NCI-H1694 (cell line): ENCODE data around the gene INAFM2.

Experiments
- DNase-seq: peaks from one replicate; lab custom pipeline; 2025; lab: John Stamatoyannopoulos, UW

The INAFM2 gene

GRCh38 chr15:40323239-40323952 is at the start of gene INAFM2:
INAFM2 (plus strand) TSS chr15:40323692; CDS start chr15:40324056, 364 bp downstream.
- peak; percentile 82 for DNase-seq

- DNase-seq = peak; percentile 77
Observed at GRCh38 chr15:40274350-40275274, 48.9 kb upstream of the INAFM2 start.

GRCh38 chr15:40275523-40275922 is 48.0 kb upstream of the INAFM2 start:
- no peak for DNase-seq

- DNase-seq = no peak
Observed at GRCh38 chr15:40275954-40276353, 47.5 kb upstream of the INAFM2 start.

- peak; percentile 29 for DNase-seq
Observed at GRCh38 chr15:40276927-40277326, 46.6 kb upstream of the INAFM2 start.

GRCh38 chr15:40277471-40277870 is 46.0 kb upstream of the INAFM2 start:
- DNase-seq = no peak

- DNase-seq = no peak
Observed at GRCh38 chr15:40278026-40278425, 45.5 kb upstream of the INAFM2 start.

DNA sequence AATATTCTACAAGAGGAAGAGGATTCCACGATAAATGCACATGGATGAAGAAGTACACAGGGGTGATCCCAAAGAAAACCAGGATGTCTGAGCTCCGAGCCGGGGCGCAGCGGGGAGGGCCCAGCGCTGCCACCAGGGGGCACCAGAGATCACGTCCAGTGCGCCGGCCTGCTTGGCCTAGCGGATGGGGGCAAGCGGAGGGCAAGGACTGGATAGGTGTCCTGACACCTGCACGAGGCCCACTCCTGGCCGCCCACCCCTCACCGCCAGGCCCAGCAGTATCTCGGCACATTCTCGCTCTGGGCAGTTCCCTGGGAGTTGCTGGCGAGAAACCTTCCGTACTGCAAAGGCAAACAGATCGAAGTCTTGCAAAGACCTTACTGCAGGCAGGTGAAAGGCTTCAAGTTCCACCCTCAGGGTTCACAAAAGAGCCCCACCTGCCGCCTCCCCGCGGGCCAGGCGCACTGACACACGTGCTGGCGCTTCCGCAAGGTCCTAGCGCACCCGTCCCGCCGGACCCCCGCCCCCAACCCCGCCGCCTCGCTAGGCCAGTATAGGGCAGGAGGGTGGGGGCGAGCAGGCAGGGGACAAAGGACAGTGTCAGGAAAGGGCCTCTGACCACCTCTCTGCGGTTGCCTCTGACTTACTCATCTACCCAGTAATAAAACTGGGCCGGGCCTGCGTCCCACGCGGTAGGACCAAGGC is 43.9 kb upstream of the INAFM2 start:
- peak; percentile 22 for DNase-seq

DNA sequence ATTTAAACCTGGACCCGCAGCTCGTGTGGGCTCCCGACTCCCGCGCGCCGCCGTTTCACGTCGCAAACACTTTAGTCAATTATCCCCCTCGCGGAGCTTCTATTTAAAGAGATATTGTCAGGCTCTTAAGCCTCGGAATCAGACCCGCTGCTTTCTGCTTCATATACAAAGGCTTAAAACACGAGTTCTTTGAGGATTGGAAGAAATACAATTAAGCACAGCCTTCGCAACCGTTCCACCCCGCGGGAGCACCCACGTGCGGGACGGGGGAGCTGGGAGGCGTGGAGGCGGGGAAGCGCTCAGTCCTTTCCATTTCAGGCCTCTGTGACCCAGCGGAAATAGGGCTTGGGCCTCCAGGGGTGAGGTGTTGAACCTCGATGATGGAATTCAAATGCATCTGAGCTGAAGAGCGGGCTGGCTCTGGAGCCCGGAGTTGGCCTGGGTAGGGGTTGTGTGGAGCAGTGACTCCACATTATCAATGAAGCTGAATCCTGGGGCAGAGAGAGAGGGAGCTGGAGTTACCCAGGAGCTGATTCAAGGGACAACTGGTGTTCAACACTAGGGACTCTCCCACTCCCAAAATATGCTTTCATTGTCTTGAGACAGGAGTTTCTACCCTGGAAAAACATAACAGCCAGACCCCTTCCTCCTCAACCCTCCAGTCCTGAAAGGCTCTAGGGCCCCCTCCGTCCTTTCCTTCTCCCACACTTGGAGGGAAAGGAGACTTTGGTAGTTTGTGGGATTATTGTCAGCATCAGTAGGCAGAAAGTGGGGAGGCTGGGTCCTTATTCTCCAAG is 43.0 kb upstream of the INAFM2 start:
- no peak for DNase-seq

GRCh38 chr15:40281057-40281800 is 42.3 kb upstream of the INAFM2 start:
- no peak for DNase-seq

DNA sequence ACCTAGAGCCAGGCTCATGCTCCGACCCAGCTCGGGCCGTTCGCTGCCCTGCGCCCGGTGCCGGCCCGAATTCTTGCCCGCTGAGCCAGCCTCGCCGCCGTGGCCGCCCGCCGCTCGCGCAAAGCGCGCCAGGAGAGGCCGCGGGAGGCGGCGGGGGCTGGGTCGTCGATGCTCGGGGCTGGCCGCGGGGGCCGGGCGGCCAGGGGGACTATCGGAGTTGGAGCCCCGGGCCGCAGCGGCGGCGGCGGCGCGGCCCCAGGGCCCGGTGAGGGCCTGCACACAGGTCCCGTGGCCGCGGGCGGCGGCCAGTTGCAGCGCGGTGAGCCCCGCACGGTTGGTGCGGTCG is 41.7 kb upstream of the INAFM2 start:
- DNase-seq = no peak

DNA sequence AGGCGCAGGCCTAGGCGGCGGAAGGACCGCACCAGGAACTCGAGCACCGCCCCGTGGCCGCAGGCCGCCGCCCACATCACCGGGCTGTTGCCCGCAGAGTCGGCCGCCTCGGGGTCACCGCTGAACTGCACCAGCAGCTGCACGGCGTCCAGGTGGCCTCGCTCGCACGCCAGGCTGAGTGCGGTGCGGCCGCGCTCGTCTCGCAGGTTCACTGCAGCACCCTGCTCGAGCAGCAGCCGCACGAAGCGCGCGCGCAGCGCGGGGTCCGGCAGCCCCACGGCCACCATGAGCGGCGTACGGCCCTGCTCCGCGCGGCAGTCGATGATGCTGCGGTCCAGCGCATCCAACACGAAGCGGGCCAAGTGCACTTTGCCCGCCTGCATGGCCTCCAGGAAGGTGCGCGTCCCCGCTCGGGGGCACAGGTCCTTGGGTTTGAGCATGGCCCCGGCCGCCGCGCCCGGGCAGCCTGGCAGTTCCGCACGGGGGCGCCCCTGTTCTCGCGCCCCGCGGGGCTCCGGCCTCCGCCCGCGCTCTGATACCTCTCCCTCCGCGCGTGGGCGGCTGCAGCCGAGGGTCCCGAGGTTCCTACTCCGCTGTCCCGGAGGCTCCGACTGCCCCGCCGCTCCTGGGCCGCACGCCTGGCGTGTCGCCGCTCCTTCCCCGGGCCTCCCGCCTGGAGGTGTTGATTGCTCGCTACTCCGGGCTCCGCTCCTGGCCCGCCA is 41.2 kb upstream of the INAFM2 start:
- no peak for DNase-seq

GRCh38 chr15:40282869-40283614 is 40.5 kb upstream of the INAFM2 start, which contains the start of gene ANKRD63:
ANKRD63 (minus strand) TSS chr15:40283064; CDS start chr15:40282586, 478 bp downstream.
- DNase-seq = no peak

DNA sequence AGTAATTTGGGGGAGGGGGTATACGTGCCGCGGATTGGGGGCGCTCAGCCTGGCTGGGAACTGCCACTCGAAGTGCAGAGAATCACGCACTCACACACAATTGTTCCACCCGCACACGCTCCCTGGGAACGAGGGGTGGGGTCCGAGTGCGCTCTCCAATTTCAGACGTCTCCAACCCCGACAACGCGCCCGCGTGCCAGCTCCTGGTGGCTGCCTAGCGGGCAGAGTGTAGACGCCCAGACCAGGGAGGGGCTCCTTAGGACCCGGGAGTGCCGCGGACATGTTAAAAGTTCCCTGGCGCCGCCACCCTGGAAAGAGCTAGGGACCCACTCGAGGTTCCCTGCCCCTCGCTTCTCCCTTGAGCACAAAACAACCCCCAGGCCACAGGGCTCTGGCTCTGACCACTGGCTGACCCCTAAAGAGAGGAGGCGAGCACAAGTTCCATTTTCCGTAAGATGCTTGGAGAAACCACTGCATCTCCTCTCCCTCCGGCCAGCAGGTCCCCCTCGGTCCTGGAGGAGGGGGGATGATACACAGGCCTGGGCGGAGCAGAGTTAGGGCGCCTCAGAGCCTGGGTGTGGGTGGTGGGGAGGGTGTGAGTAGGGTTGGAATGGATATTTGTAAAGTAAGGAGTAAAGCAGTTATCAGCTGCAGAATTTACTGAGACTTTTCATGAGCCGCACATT is 39.7 kb upstream of the INAFM2 start:
- no peak for DNase-seq

DNA sequence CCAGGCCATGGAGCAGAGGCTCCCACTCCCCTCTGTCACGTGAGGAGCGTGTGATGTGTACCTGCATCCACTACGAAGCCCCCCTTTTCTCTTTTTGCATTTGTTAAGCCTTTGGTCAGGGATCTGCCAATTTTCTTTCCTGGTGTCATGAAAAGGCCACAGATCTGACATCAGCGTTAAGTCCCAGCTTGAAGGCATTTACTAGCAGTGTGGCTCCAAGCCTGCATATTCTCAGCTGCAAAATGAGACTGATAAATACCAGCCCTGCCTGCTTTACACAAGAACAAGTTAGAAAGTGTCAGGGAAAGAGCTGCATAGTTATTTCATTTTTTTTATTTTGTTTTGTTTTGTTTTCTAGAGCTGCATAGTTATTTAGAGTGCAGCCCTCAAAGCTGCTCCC is 38.3 kb upstream of the INAFM2 start:
- DNase-seq = no peak

DNA sequence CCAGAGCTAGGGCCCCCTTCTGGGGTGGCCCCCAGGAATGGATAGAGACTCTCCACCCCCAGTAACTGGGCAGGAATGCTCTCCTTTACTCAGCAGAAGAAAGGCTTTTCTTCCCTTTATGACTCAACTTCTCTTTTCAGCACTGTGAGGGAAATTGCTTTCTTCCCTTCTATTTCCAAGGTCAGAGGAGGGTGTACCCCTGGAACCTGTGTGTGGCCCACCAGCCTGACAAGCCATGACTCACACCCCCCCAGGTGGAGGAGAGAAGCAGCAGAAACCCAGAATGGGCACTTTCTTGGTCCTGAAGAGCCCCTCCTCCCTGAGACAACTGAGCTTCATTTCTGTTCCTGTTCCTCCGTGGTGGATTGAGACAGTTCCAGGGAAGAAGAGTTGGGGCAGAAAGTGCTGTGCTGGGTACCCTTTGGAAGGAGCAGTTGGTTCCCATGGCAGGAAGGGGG is 37.9 kb upstream of the INAFM2 start:
- DNase-seq = no peak

GRCh38 chr15:40286061-40286532 is 37.4 kb upstream of the INAFM2 start:
- no peak for DNase-seq

- no peak for DNase-seq
Observed at GRCh38 chr15:40286794-40287193, 36.7 kb upstream of the INAFM2 start.

DNA sequence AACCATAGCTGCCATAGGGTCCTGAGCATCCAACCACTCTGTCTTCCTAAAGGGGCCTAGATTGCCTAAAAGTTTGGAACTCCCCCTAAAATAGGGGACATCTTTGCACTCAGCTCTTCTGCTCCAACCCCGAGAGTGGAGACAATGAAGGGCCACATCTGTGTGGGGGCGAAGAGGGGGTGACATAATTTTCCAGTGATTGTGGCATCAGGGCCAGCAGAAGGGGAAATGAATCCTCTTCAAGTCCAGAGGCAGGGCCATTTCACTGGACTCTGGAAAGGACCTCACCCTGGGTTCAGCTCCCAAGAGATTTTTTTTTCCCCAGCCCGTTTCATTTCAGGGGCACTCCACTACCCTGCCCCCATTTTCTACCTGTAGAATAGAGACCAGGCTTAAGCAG is 36.0 kb upstream of the INAFM2 start:
- no peak for DNase-seq
